HG02571 (cell line): ENCODE results near the gene SPPL2B.
"Not testable (repeated sequence)": the region's sequence is repeated elsewhere in the genome, so short reads cannot be mapped to it uniquely, and the experiment has no call there.

Experiments
- ATAC-seq: cut with Tn5 transposase; IDR thresholded peaks from one replicate; pipeline ENCODE4 v1.9.1; 2021; ENCODE audit warnings: mild to moderate bottlenecking, moderate library complexity; ENCODE audit not compliant: unreplicated experiment

SPPL2B gene

GRCh38 chr19:2336528-2337328 lies 8.2 kb downstream of the SPPL2B start:
- no peak for ATAC-seq

GRCh38 chr19:2337329-2337707 lies 8.8 kb downstream of the SPPL2B start:
- no peak for ATAC-seq

GRCh38 chr19:2338055-2338615 lies 9.7 kb downstream of the SPPL2B start:
- ATAC-seq = no peak

GRCh38 chr19:2338751-2339643 lies 10.5 kb downstream of the SPPL2B start:
- no peak for ATAC-seq

- ATAC-seq = no peak
Observed at GRCh38 chr19:2339644-2340310, 11.3 kb downstream of the SPPL2B start.

GRCh38 chr19:2340496-2341243 lies 12.2 kb downstream of the SPPL2B start:
- ATAC-seq = no peak

GRCh38 chr19:2341244-2341751 lies 12.8 kb downstream of the SPPL2B start:
- ATAC-seq = no peak

- no peak for ATAC-seq
Observed at GRCh38 chr19:2341982-2342381, 13.5 kb downstream of the SPPL2B start.

GRCh38 chr19:2342656-2343288 lies 14.3 kb downstream of the SPPL2B start:
- ATAC-seq = no peak

GRCh38 chr19:2343289-2343982 lies 15.0 kb downstream of the SPPL2B start:
- ATAC-seq = no peak

- no peak for ATAC-seq
Observed at GRCh38 chr19:2344381-2344870, 15.9 kb downstream of the SPPL2B start.

- ATAC-seq = no peak
Observed at GRCh38 chr19:2345076-2345475, 16.6 kb downstream of the SPPL2B start.

GRCh38 chr19:2345794-2346663 lies 17.5 kb downstream of the SPPL2B start:
- no peak for ATAC-seq

- ATAC-seq = not testable (repeated sequence)
Observed at GRCh38 chr19:2349818-2350217, 21.3 kb downstream of the SPPL2B start.

GRCh38 chr19:2350656-2351055 lies 22.2 kb downstream of the SPPL2B start:
- ATAC-seq = no peak

GRCh38 chr19:2351591-2351990 lies 23.1 kb downstream of the SPPL2B start:
- ATAC-seq = no peak

- no peak for ATAC-seq
Observed at GRCh38 chr19:2352121-2352520, 23.6 kb downstream of the SPPL2B start.
